Measurements from ENCODE around the gene MKX. TPM values are rescaled to one million over a fixed set of nuclear protein-coding genes. Genes with fewer than 3 reads are reported as not detected.
A peak's percentile ranks its signal among the peaks of the same experiment; 100 is the strongest.

MKX gene
- total RNA-seq, 4 donors from 2014 or later, result 0.53 to 1.2 TPM; not detected in 2

DNA sequence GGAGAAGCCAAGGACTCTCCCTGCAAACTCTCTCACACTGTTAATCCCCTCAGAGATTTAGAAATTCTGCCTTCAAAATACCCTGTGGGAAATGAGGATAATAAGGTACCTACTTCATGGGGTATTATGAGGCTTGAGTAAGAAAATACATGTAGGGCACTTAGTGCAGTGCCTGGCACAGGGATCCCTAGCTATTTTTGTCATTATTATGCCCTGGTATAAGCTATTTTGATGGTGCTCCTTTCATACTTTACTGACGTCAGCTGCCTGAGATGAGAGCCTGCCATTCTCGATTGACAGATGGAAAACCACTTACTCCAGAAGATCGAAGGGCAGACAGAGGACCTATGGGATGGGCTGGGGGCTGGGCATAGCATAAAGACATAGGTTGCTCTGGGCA is 30.1 kb downstream of the MKX start:
- H3K9me3 ChIP-seq, result no peaks in the 10 kb centered on the region
- DNase-seq (no peak), ATAC-seq (no peak)
- H3K4me1 ChIP-seq, result peaks cover 12 to 27% of the 10 kb centered on the region in 2 donors
- no peaks in the 10 kb centered on the region for H3K36me3 ChIP-seq
- no peaks in the 10 kb centered on the region for H3K27me3 ChIP-seq
- intact Hi-C loops (cut with DNase I; ENCODE audit: low total_unique reads), result no loop called here
- H3K27ac ChIP-seq, result no peak overlapping the region
- no peak overlapping the region for H3K4me3 ChIP-seq
- TF ChIP-seq POLR2A (IDR thresholded peaks at IDR 0.05), result no peak
- TF ChIP-seq, protein P1, sequence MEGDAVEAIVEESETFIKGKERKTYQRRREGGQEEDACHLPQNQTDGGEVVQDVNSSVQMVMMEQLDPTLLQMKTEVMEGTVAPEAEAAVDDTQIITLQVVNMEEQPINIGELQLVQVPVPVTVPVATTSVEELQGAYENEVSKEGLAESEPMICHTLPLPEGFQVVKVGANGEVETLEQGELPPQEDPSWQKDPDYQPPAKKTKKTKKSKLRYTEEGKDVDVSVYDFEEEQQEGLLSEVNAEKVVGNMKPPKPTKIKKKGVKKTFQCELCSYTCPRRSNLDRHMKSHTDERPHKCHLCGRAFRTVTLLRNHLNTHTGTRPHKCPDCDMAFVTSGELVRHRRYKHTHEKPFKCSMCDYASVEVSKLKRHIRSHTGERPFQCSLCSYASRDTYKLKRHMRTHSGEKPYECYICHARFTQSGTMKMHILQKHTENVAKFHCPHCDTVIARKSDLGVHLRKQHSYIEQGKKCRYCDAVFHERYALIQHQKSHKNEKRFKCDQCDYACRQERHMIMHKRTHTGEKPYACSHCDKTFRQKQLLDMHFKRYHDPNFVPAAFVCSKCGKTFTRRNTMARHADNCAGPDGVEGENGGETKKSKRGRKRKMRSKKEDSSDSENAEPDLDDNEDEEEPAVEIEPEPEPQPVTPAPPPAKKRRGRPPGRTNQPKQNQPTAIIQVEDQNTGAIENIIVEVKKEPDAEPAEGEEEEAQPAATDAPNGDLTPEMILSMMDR (IDR thresholded peaks at IDR 0.05 in 4 of 5, conservative IDR thresholded peaks at IDR 0.05 in 1 of 5), result no peak
- in situ Hi-C loops (cut with MboI; ENCODE audit: low sequenced_read_pairs in 4 of 4), result no loop called here

DNA sequence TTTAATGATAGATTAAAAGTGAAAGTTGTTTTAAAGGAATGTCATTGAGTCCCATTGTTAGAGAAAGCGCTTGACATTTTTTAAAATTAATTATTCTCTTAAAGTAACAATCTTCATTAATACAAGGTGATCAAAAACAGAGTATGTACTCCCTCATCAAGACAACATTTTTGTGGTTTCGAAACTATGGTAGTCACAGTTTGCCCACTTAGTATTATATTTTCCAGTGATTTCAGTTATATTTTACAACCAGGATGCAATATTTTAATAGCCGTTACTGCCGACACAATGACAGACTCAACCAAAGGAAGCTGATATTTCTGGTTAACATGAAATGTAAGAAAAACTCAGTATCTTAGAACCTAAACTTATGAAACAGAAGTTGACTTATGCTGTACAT is 31.3 kb downstream of the MKX start:
- peak overlapping the region in 3 of 4 donors; percentile 6 to 31 (median 28) for H3K4me3 ChIP-seq
- peaks cover 12 to 27% of the 10 kb centered on the region in 2 donors for H3K4me1 ChIP-seq
- no peak overlapping the region for H3K27ac ChIP-seq

DNA sequence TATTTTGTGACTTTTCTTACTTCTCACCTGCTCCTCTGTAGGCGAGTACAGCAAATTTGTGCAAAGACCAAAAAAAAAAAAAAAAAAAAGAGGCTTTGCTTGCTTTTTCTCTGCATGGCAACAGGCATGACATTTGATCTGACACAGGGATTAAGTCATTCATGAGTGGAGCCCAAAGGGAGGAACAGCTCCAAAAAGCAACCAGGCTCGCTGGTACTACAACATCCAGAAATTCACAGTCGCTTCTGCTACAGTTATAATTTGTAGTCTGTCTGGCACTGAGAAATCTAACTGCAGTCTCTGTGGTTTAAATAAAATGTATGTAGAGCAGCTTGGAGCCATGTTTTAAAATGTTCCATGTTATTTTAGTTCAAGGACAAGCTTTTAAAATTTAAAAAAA is 31.7 kb downstream of the MKX start:
- Histone ChIP-seq H3K27me3 (no peaks in the 10 kb centered on the region), H3K9me3 (no peaks in the 10 kb centered on the region), H3K4me1 (peaks cover 12 to 27% of the 10 kb centered on the region in 2 donors), H3K27ac (no peak overlapping the region), H3K4me3 (peak overlapping the region in 3 of 4 donors; percentile 6 to 31 (median 28)), H3K36me3 (no peaks in the 10 kb centered on the region)
- DNase-seq, result peak in 1 of 2 donors; percentile 16
- TF ChIP-seq, protein P1 (IDR thresholded peaks at IDR 0.05 in 4 of 5, conservative IDR thresholded peaks at IDR 0.05 in 1 of 5), result no peak
- TF ChIP-seq POLR2A (IDR thresholded peaks at IDR 0.05), result no peak
- in situ Hi-C loops (cut with MboI; ENCODE audit: low sequenced_read_pairs in 4 of 4) (no loop called here), intact Hi-C loops (cut with DNase I; ENCODE audit: low total_unique reads) (no loop called here)
- ATAC-seq, result peak; percentile 51 to 81

More for the DNA sequence above, 31.3 kb downstream of the MKX start:
- intact Hi-C loops (cut with DNase I; ENCODE audit: low total_unique reads), result no loop called here
- in situ Hi-C loops (cut with MboI; ENCODE audit: low sequenced_read_pairs in 4 of 4), result no loop called here
- H3K36me3 ChIP-seq, result no peaks in the 10 kb centered on the region
- no peak for TF ChIP-seq POLR2A (IDR thresholded peaks at IDR 0.05)
- TF ChIP-seq, protein P1 (IDR thresholded peaks at IDR 0.05 in 4 of 5, conservative IDR thresholded peaks at IDR 0.05 in 1 of 5), result no peak
- no peaks in the 10 kb centered on the region for H3K9me3 ChIP-seq
- DNase-seq (no peak), ATAC-seq (no peak)
- no peaks in the 10 kb centered on the region for H3K27me3 ChIP-seq

DNA sequence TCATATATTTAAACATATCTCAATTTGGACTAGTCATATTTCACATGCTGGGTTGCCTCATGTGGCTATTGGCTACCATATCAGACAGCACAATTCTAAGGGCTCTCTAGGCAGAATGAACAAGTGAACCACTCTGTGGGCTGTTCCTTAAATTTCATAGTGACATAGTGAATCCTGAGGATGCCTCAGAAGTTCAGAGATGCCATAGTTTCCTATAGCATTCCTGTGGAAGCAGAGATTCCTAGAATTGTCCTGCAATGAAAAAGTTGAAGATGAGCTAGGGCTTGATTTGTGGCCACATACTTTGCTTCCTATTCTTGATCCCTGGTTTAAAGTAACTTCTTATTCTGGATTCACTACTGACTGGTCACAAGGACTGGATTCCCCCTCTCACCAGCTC is 35.6 kb downstream of the MKX start:
- Histone ChIP-seq H3K27ac (no peak overlapping the region), H3K27me3 (no peaks in the 10 kb centered on the region), H3K4me3 (no peak overlapping the region), H3K36me3 (no peaks in the 10 kb centered on the region), H3K4me1 (peaks cover 8 to 16% of the 10 kb centered on the region in 2 donors), H3K9me3 (no peaks in the 10 kb centered on the region)
- in situ Hi-C loops (cut with MboI; ENCODE audit: low sequenced_read_pairs in 4 of 4), result no loop called here
- DNase-seq, result no peak
- no peak for TF ChIP-seq POLR2A (IDR thresholded peaks at IDR 0.05)
- TF ChIP-seq, protein P1 (IDR thresholded peaks at IDR 0.05 in 4 of 5, conservative IDR thresholded peaks at IDR 0.05 in 1 of 5), result no peak
- intact Hi-C loops (cut with DNase I; ENCODE audit: low total_unique reads), result no loop called here
- ATAC-seq, result no peak

DNA sequence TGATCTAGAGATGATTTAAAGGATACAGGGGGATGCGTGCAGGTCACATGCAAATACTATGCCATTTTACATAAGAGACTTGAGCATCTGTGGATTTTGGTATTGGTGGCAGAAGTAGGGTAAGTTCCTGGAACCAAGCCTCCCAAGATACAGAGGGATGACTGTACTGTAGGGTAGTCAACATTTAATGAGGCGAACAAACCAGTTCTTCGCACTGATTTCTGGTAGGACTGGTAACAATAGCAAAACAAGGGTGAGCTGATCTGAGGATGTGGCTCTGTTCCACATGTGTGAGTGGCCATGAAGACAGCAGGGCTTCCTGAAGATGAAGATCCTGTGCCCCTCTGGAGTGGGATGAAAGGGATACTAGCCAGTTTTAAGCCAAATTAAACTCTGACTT is 36.3 kb downstream of the MKX start:
- in situ Hi-C loops (cut with MboI; ENCODE audit: low sequenced_read_pairs in 4 of 4), result no loop called here
- Histone ChIP-seq H3K27ac (no peak overlapping the region), H3K9me3 (no peaks in the 10 kb centered on the region), H3K36me3 (no peaks in the 10 kb centered on the region), H3K27me3 (no peaks in the 10 kb centered on the region), H3K4me3 (no peak overlapping the region), H3K4me1 (peaks cover under 1 to 9% of the 10 kb centered on the region in 2 donors)
- intact Hi-C loops (cut with DNase I; ENCODE audit: low total_unique reads), result no loop called here
- TF ChIP-seq POLR2A (IDR thresholded peaks at IDR 0.05), result no peak
- TF ChIP-seq, protein P1 (IDR thresholded peaks at IDR 0.05 in 4 of 5, conservative IDR thresholded peaks at IDR 0.05 in 1 of 5), result no peak
- DNase-seq, result no peak
- ATAC-seq, result no peak
